GM19455 (cell line): ENCODE data around the gene CD24.
A peak's percentile ranks its signal among the peaks of the same experiment; 100 is the strongest.
"Not testable (repeated sequence)": the region's sequence is repeated elsewhere in the genome, so short reads cannot be mapped to it uniquely, and the experiment has no call there.

ENCODE experiments used
- ATAC-seq: cut with Tn5 transposase; IDR thresholded peaks from one replicate; pipeline ENCODE4 v1.9.1; 2021; ENCODE audit not compliant: unreplicated experiment

CD24 gene, protein sequence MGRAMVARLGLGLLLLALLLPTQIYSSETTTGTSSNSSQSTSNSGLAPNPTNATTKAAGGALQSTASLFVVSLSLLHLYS

DNA sequence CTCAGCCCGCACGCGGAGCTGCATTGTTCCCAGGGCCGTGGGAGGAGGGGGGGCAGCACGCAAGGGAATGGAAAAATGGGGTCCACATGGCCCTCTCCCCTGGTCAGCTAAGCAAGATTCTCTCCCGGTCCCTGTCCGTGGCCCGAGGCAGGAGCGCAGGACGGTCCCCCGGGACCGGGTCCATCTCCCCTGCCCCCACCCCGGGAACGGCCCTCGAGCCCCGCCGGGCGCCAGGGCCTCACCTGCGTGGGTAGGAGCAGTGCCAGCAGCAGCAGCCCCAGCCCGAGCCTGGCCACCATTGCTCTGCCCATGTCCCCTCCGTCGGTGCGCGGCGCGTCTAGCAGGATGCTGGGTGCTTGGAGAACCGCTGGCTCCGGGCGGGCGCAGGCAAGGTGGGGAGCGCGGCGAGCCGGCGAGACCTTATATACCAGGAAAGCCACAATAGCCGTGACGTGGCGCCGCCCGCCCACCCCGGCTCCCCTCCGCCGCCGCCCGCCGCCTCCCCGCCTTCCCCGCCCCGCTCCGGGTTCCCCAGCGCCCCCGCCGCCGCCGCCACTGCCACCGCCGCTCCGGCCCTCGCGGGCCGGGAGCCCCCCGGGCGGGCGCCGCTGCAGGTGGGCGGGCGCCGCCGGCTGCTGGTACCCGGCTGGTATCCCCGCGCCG, at the start of gene CD24:
TSS of gene CD24 (minus strand) at position 394 of the 663 bp plus-strand sequence. CDS start at position 311, 83 bp downstream.
- peak; percentile 33 for ATAC-seq

DNA sequence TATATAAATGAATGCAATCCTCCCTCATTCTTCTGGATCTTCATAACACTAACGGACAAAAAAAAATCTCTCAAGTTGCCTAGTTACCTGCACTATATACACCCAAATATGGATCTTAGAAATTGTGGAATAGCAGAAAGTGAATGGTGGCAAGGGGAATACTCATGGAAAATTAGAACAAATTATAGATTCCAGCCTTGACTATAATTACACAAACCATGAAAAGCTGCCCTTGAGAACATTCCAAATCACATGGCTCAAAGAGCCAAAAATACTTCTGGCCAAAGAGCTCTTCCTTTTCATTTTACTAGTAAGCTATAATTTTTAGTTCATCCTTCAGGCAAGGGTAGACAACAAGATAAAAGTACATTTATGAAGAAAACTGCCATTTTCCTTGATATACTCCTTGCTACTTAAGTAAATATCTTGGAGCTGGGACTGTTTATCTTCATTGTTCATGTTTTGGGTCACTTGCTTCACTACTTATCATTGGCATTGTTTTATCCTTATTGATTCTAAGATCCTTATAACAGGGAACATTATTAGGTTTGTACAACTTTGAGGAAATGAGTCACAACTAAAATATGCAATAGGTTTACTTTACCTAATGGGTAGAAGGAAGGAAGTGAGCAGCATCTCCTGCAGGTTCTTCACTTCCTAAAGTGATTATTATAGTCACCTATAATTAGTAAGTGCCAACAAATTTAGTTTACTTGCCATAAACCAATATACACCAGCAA, 47.1 kb upstream of the CD24 start:
- no peak for ATAC-seq

DNA sequence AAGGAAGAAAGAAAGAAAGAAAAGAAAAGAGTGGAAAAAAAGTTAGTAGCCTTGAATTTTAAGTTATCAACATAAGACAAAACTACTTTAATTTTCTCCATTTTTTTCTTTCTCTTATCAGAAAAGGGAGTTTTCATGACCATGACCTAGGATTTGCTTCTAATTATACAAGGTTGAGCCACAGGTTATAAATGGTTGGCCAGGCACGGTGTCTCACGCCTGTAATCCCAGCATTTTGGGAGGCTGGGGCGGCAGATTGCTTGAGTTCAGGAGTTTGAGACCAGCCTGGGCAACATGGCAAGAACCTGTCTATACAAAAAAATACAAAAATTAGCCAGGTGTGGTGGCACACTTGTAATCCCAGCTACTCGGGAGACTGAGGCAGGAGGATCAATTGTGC, 45.7 kb upstream of the CD24 start:
- ATAC-seq, result no peak

DNA sequence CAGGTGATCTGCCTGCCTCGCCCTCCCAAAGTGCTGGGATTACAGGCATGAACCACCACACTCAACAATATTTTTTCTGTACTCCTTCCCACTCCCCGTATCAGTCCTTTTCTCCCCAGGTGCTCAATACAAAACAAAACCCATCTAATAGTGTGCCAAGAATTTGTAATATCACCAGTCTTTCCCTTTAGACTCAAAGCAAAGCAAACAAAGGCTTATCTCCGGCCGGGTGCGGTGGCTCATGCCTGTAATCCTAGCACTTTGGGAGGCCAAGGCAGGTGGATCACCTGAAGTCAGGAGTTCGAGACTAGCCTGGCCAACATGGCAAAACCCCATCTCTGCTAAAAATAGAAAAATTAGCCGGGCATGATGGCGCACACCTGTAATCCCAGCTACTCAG, 45.1 kb upstream of the CD24 start:
- not testable (repeated sequence) for ATAC-seq

DNA sequence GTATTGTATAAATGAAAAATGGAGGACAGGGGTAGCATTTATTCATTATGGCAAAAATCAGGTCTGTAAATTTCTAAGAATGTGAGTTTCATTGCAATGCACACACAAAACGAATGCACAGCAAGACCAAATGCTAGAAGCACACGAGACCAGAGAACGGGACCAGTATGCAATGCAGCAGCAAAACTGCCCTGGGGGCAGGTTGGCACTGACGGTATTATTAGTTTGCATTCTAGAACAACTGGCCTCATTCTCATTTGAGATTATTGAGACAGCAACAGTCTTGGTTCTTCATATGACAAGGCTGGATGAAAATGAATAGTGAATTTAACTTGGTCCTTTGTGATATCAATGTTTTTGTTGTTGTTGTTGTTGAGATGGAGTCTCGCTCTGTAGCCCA, 44.5 kb upstream of the CD24 start:
- no peak for ATAC-seq

DNA sequence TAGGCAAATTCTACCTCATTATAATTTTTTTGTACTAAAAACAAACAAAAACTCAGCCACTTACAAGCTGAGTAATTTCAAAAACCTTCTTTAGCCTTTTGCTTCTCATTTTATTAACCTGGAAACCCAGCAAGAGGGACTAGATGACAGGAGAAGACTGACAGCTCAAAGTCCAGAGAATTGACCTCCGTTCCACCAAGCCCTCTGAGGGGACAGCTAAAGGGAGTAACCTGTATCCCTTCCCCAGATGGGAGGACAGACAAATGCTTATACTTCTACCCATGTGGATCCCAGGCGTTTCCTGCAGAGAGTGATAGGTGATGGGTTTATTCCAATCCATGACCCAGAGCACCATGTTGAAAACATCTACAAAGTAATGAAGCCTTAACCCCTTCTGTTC, 35.0 kb upstream of the CD24 start:
- ATAC-seq, result no peak

DNA sequence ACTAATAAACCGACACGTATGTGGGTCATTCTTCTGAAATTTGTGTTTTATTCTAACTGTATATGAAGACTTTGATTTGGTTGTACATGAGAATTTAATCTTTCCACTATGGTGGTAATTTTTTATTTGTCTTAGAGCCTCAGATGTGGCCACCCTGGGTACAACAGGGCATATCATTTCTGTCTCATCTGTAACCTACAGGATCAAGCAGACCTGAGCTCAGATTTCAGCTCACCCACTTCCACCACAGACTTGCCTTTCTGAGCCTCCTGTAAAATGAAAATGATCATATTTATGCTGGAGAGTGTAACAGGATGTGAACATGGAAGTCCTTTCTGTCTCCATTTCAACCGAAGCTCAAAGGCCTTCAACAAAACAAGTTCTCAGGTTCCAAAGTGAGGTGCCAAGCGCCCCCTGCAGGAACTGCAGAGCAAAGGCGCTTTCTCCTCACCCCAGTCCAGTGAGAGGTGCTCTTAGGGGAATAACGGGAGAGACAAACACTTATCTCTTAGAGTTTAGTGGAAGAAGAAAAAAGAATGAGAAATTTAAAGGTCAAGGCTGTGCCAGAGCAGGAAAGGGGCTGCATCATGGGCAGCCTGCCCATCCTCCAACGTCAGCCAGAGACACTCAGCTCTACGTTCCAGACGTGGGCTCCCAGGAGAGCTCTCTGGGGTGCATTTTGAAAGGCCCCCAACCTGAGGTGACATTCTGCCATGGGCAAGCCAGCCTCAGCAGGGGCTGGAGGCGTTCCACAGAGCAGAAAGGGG, 23.0 kb upstream of the CD24 start:
- ATAC-seq, result no peak

DNA sequence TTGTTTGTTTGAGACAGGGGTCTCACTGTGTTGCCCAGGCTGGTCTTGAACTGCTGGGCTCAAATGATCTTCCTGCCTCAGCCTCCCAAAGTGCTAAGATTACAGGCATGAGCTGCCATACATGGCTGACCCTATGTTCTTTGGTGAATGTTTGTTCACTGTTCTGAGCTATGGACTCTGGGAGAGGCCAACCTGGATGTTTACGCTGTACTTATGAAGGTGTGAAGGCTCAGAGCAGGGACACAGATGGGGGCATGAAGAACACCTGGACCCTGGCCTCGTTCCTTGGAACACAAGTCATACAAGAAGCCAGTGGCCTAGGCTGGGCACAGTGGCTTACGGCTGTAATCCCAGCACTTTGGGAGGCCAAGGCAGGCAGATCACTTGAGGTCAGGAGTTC, 21.1 kb upstream of the CD24 start:
- no peak for ATAC-seq

DNA sequence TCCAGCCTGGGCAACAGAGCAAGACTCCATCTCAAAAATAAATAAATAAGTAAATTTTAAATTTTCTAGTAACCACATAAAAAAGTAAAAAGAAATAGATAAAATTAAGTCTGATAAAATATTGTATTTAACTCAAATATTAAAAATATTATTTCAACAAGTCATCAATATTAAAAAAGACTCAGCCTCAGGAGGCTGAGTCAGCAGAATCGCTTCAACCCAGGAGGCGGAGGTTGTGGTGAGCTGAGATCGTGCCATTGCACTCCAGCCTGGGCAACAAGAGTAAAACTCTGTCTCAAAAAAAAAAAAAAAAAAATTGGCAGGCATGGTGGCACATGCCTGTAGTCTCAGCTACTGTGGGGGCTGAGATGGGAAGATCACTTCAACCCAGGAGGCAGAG, 15.2 kb upstream of the CD24 start:
- not testable (repeated sequence) for ATAC-seq

DNA sequence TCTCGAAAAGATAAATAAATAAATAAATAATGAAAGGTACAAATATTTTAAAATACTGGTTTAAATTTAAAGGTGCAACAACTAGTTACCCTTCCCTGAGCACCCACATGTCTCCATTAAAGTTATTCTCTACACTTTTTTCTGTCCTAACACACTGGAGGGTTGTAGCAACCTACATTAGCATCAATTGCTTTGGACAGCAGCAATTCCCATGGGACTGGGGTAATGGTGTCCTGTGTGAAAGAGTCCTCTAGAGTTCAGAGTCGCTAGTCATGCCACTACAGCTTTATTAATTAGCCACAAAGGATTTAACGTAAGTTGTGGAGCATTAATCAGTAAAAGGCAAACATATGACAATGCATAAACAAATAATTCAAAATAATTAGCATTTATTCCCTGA, 14.1 kb upstream of the CD24 start:
- ATAC-seq, result no peak

DNA sequence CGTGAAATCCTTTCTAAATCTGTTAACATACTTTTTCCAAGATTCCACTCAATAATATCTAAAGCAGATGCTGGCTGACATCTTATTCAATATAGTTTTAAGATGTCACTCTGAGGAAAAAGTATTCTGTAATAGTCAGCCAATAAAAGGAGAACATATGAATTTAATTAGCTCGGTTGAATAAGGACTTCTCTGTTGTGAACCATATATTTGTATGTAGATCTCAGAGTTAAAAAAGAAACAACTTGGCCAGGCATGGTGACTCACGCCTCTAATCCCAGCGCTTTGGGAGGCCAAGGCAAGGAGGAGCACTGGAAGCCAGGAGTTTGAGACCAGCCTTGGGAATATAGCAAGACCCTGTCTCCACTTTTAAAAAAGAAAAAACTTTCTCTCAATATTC, 7.4 kb upstream of the CD24 start:
- no peak for ATAC-seq

DNA sequence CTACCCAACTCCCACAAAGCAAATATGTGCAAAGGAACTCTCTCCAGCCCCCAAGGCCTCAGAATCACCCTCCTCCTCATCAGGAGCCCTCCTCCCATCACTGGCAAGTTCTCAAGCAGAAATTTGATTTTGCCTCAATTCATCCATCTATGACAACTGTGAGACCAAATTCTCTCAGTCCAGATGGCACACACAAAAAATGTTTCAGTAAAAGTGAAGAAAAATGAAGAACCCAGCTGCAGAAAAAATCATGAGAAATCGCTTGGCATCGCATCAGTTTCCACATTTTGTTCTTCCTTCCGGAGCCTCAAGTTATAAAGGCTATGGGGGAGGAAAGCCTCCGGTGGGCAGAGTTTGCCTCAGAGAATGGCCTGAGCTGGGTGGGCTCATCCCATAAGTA, 6.4 kb upstream of the CD24 start:
- ATAC-seq, result no peak

DNA sequence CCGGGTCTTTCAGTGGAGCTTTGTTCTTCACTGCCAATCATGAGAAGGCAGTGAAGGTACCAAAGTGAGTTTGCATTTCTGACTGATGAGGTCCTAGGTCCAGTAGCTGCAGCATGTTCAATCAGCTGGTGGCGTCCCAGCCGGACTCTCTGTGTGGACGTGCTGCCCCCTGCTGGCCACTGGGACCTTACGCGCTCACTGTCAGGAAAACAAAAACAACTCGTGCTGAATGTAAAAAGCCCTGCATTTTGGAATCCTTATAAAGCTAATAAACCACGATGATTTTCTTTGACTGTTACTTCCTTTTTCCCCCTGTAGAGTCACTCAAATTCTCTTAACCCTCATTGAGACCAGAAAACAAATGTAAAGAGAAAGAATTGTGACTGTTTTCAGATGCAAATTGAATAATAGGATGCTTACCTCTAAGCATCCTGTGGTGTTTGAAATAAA, 4.9 kb upstream of the CD24 start:
- no peak for ATAC-seq

DNA sequence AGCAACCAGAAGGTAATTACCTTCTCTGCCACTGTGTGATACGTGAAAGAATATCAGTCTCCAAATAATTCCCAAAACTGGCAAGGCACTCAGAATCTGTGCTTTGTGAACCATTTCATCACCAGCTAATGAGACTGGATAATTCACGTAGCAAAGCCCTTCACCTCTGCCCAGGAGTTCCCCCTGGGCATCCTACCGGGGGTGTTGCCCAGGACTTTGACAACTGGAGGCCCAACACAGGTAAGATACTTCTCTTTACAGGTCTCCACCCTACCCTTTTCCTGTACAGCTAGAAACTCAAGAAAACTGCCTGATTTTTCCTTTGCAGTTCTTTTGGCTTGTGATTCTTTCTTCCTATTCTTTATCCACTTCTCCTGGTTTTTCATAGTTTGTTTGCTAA, 2.7 kb upstream of the CD24 start:
- ATAC-seq, result no peak

DNA sequence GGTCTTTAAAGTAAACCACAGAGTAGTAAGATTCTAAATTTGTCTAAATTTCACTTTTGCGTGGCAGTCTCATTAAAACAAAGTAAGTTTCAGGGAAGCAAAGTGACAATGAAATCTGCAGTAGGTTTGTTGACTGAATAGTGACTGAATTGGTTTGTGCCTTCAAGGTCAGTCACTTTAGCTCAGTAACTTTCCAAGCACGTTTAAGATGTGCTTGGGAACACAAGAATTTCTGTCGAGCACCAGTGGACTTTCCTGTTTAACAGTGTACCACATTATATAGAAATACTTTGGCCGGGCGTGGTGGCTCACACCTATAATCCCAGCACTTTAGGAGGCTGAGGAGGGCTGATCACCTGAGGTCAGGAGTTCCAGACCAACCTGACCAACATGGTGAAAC, 1.7 kb upstream of the CD24 start:
- no peak for ATAC-seq

DNA sequence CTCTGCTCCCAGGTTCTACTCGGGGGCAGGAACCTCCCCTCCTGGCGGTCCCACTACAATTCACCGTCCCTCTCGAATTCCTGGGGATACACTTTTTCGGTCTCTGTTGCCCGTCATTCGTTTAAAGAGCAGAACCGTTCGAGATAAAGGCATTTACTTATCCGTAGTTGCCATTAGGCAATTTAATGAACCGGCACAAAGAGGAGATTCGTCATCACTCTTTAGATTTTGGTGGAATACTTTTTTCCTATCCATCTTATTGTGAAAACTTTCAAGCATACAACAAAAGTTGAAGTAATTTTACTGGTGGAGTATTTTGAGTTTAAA, 1.2 kb upstream of the CD24 start:
- ATAC-seq, result no peak

DNA sequence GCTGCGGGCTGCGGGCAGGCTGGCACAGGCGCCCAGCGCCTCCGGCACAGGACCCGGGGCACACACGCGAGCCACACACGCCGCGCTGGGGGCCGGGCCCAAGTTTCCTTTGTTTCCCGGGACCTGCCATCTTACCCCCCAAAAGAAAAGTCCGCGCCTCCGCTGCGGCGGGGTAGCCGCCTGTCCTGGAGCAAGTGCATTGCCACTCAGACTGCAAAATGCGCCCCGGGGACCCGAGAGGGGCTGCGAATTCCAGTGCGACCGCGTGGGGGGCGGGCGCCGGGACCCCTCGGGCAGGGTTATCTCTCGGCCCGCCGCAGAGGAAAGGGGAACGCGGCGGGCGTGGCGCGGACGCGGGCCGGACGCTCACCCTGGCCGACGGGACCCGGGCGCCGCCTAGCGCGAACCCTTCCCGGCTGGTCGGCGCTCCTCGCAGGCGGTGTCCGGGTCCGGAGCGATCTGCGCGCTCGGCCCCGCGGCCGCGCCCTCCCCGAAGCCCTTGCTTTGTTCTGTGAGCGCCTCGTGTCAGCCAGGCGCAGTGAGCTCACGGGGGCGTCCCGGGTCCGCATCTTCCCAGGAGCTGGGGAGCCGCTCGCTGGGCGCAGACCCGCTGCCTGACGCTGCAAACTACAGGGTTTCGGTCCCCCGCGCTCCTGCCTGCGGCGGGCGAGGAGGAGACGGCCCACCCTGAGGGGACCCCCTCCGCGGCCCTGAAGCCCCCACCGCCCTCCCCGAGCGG, 639 bp upstream of the CD24 start:
- peak; percentile 62 for ATAC-seq

DNA sequence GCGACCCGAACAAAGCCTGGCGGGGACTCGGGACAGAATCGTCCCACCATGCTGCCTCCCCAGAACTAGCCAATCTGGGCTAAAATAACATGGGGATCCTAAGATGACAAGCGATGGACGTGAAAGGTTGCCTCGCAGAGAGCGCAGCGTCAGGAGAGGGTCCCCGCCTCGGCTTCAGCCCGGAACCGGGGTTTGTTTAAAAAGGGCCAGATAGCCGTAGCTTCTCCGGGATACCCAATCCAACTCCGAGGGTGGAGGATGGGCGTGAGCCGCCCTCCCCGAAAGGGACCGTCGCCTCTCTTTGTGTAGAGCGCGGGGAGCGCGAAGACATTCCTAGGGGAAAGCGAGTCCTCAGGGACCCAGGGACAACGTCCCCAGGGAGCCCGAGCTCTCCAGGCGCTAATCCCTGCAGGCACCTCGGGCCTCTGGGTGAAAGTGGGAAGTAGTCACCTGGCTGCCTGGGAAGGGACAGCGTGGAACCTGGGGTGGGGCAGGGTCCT, 643 bp downstream of the CD24 start:
- ATAC-seq, result no peak

DNA sequence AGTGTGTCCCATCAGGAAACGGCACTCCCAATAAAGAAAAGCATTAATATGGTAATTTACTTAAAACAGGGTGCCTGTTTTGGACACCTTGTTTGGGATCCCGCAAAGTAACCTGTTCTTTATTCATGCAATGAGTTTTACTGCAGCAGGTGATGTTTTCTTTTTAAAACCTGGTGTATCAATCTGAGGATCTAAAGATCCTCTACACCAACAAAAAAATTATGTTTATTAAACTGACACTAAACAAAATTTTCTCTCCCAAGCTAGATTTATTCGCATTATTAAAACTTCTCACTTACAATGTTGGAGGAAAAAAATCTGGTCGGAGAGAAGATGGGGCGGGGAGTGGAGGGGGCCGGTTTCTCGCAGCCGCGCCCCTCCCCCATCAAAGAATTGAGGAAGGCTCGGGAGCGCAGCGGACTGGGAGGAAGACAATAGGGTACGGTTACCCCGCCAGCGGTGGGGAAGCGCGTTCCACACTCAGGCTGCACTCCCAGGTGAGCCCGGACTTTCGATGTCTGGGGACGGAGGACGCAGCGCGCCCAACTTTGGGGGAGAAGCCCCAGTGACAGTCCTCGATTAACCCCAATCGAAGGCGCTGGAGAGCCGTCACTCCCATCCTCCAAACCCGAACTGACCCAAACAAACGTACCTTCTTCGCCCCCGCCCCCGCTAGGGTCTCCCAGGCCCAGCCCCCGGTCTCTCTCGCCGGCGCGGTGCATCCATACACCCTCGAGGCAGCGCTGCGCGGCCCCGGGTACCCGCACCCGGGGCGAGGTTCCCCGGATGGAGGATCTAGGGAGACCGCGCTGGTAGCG, 1.3 kb downstream of the CD24 start:
- no peak for ATAC-seq

DNA sequence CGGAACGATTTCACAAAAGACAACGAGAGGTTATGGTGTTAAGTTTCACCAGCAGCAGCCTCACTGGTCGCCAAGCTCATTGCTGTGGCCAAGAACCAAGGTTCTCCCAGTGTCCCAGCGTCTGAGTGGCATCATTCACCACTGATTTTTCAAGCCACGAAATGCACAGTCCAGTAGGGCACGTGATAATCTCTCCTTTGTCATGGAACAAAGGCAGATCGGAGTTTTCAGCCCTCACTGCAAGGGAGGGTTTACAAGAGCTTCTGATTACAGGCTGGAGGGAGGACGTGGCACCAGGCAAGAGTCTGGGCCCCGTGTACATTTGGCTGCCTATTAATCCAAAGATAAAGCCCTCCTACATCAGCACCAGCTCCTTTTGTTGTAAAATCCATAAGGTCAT, 2.0 kb downstream of the CD24 start:
- ATAC-seq, result no peak
